Measurements from ENCODE around the gene TRIM2. TPM values are rescaled to one million over a fixed set of nuclear protein-coding genes. Genes with fewer than 3 reads are reported as not detected.

The TRIM2 gene
- polyA plus RNA-seq, 1 of the 3 experiments (the other 2 are of a cell fraction): 16.4 TPM

- Histone ChIP-seq H3F3A (replicated peaks; ENCODE audit: insufficient read depth) (no peaks in the 10 kb centered on the region), H3K79me2 (ENCODE audit: insufficient read depth) (no peaks in the 10 kb centered on the region), H4K20me1 (ENCODE audit: insufficient read depth) (no peaks in the 10 kb centered on the region), H3K9me3 (no peaks in the 10 kb centered on the region), H3K9me2 (no peaks in the 10 kb centered on the region), H3K9ac (no peak overlapping the region), H3K36me3 (replicated peaks in 1 of 2; ENCODE audit: control insufficient read depth in 1 of 2, insufficient read depth in 2 of 2, low read length in 1 of 2) (peaks cover 0 to 3% of the 10 kb centered on the region in 2 experiments), H3K27me3 (ENCODE audit: insufficient read depth) (no peaks in the 10 kb centered on the region), H3K4me1 (ENCODE audit: control insufficient read depth in 1 of 2, insufficient read depth in 2 of 2, low read depth in 1 of 2, low read length in 1 of 2) (peaks cover 4 to 16% of the 10 kb centered on the region in 2 experiments; a peak in 1 of 4 replicates), H3K27ac (ENCODE audit: low read depth in 2 of 2, low read length in 1 of 2) (no peak overlapping the region; a peak in 1 of 4 replicates), H2AFZ (ENCODE audit: low read depth) (no peak overlapping the region), H3K4me3 (ENCODE audit: low read depth in 2 of 2, low read length in 1 of 2) (no peak overlapping the region), H3K4me2 (no peak overlapping the region)
- no peak for TF ChIP-seq FOSL2 (IDR thresholded peaks at IDR 0.05; ENCODE audit: borderline replicate concordance, low read depth)
- TF ChIP-seq EP300 (IDR thresholded peaks at IDR 0.05; ENCODE audit: borderline replicate concordance in 1 of 2, low read depth in 1 of 2, low read length in 1 of 2): no peak
- TF ChIP-seq FOXM1 (IDR thresholded peaks at IDR 0.05; ENCODE audit: low read depth): no peak
- no peak for TF ChIP-seq TEAD4 (IDR thresholded peaks at IDR 0.05; ENCODE audit: borderline replicate concordance, insufficient read depth)
- TF ChIP-seq GABPA (IDR thresholded peaks at IDR 0.05; ENCODE audit: low read depth): no peak
- no peak for TF ChIP-seq CTCF (IDR thresholded peaks at IDR 0.05)
- TF ChIP-seq EZH2phosphoT487 (IDR thresholded peaks at IDR 0.05; ENCODE audit: borderline replicate concordance, low read depth): no peak
- TF ChIP-seq MEF2A (IDR thresholded peaks at IDR 0.05; ENCODE audit: borderline replicate concordance, low read depth): no peak
- TF ChIP-seq RCOR1 (IDR thresholded peaks at IDR 0.05; ENCODE audit: low read length): no peak
- no peak for TF ChIP-seq RAD21 (IDR thresholded peaks at IDR 0.05; ENCODE audit: low read length)
- TF ChIP-seq TCF12 (IDR thresholded peaks at IDR 0.05): no peak
- no peak for TF ChIP-seq REST (IDR thresholded peaks at IDR 0.05; ENCODE audit: low read depth, low read length)
- TF ChIP-seq TAF1 (IDR thresholded peaks at IDR 0.05; ENCODE audit: borderline replicate concordance, low read depth, low read length): no peak
- no peak for TF ChIP-seq USF1 (IDR thresholded peaks at IDR 0.05; ENCODE audit: borderline replicate concordance, low read depth)
- no peak for TF ChIP-seq SIN3A (IDR thresholded peaks at IDR 0.05; ENCODE audit: borderline replicate concordance, low read depth, low read length)
- ChIA-PET POLR2A (no interaction called here), CTCF (interaction anchor here (1.0 kb wide), 1 partner anchor 13 kb away, joined by 3 read pairs; no protein-coding TSS in a partner anchor)
- 96% methylated on average over 7 of the region's 7 CpGs for WGBS (ENCODE audit: low lambda C conversion rate)
- DNase-seq: no peak
Observed at GRCh38 chr4:153246446-153247115, 42.3 kb downstream of the TRIM2 start.
